K562 (cell line): ENCODE data around the gene LZTR1. TPM values are rescaled to one million over a fixed set of nuclear protein-coding genes. Genes with fewer than 3 reads are reported as not detected.
A peak's percentile ranks its signal among the peaks of the same experiment; 100 is the strongest.

Experiments used
- ASH1L ChIP-seq: fragments of 450-650 bp; IDR thresholded peaks from 2 replicates; pipeline ENCODE4 v1.6.1; 2018; ENCODE audit warnings: borderline replicate concordance, mild to moderate bottlenecking, low read depth; ENCODE audit not compliant: partially characterized antibody
- BCOR ChIP-seq: fragments of 450-650 bp; IDR thresholded peaks from 2 replicates; pipeline ENCODE4 v1.6.1; 2016
- C11orf30 ChIP-seq: fragments of 450-650 bp; IDR thresholded peaks from 2 replicates; pipeline ENCODE4 v1.6.1; 2016; ENCODE audit warnings: low read depth, mild to moderate bottlenecking
- CBFB ChIP-seq: sonication (generic); formaldehyde crosslinking; IDR thresholded peaks from 2 replicates; pipeline ENCODE4 v1.4.0; 2020; ENCODE audit warnings: mild to moderate bottlenecking, missing genetic modification reagents
- FOXP4 ChIP-seq: sonication (generic); formaldehyde crosslinking; IDR thresholded peaks from 2 replicates; pipeline ENCODE4 v1.8.0; 2022; ENCODE audit warnings: mild to moderate bottlenecking, missing genetic modification reagents, borderline replicate concordance
- HNRNPH1 ChIP-seq: fragments of 200-400 bp; formaldehyde crosslinking; optimal IDR thresholded peaks from 2 replicates; pipeline ENCODE3; 2017; ENCODE audit warnings: low read depth, mild to moderate bottlenecking, low read length, moderate library complexity
- HNRNPLL ChIP-seq: fragments of 200-400 bp; formaldehyde crosslinking; IDR thresholded peaks from 2 replicates; pipeline ENCODE4 v1.6.1; 2017; ENCODE audit warnings: low read length, low read depth, mild to moderate bottlenecking; ENCODE audit not compliant: poor library complexity, severe bottlenecking
- KLF16 ChIP-seq: IDR thresholded peaks from 2 replicates; pipeline ENCODE4 v1.6.1; 2016; ENCODE audit warnings: antibody characterized with exemption
- MEF2D ChIP-seq: conservative IDR thresholded peaks from 2 replicates; pipeline ENCODE4 v1.6.1; 2016; ENCODE audit warnings: low read depth, missing genetic modification characterization, missing compliant biosample characterization
- OTX1 ChIP-seq: fragments of 450-650 bp; formaldehyde crosslinking; IDR thresholded peaks from 2 replicates; pipeline ENCODE4 v1.4.0; 2022; ENCODE audit warnings: mild to moderate bottlenecking
- PHF21A ChIP-seq: fragments of 450-650 bp; IDR thresholded peaks from 2 replicates; pipeline ENCODE4 v1.6.1; 2017; ENCODE audit warnings: low read depth, borderline replicate concordance
- PYGO2 ChIP-seq: fragments of 450-650 bp; IDR thresholded peaks from 2 replicates; pipeline ENCODE4 v1.6.1; 2016; ENCODE audit warnings: mild to moderate bottlenecking, missing genetic modification characterization, moderate library complexity, missing compliant biosample characterization
- RBM22 ChIP-seq: fragments of 200-400 bp; formaldehyde crosslinking; IDR thresholded peaks from 2 replicates; pipeline ENCODE4 v1.6.1; 2018; ENCODE audit warnings: low read length, low read depth; ENCODE audit not compliant: poor library complexity, severe bottlenecking
- SIRT6 ChIP-seq: IDR thresholded peaks from one replicate; pipeline ENCODE4 v1.6.1; 2012; ENCODE audit warnings: low read depth, mild to moderate bottlenecking, control low read depth, inconsistent platforms, low read length, moderate library complexity
- SMARCA5 ChIP-seq: fragments of 450-650 bp; IDR thresholded peaks from 2 replicates; pipeline ENCODE4 v1.6.1; 2016
- SUPT5H ChIP-seq: fragments of 450-650 bp; IDR thresholded peaks from 2 replicates; pipeline ENCODE4 v1.6.1; 2016
- TOE1 ChIP-seq, 2 experiments: fragments of 450-650 bp in 1 of 2; sonication (generic) in 1 of 2; formaldehyde crosslinking in 1 of 2; IDR thresholded peaks; 2 replicates each; pipeline versions ENCODE4 v1.7.1 to v1.8.0; 2016 to 2022; ENCODE audit warnings: borderline replicate concordance in 2 of 2, mild to moderate bottlenecking in 2 of 2, antibody characterized with exemption in 1 of 2, inconsistent platforms in 1 of 2, low read depth in 1 of 2, missing genetic modification reagents in 1 of 2, moderate library complexity in 1 of 2
- ZC3H4 ChIP-seq: sonication (generic); formaldehyde crosslinking; IDR thresholded peaks from 2 replicates; pipeline ENCODE4 v1.9.0; 2021; ENCODE audit warnings: missing genetic modification reagents, borderline replicate concordance
- ZNF3 ChIP-seq: fragments of 250-450 bp; sonication (Bioruptor Pico); IDR thresholded peaks from 2 replicates; pipeline ENCODE4 v1.5.0; 2021; ENCODE audit warnings: mild to moderate bottlenecking, moderate library complexity
- ZNF76 ChIP-seq: fragments of 250-450 bp; sonication (Bioruptor Pico); IDR thresholded peaks from 2 replicates; pipeline ENCODE4 v1.4.0; 2020; ENCODE audit warnings: mild to moderate bottlenecking, moderate library complexity, borderline replicate concordance
- ZNF830 ChIP-seq: fragments of 250-450 bp; sonication (Bioruptor Pico); IDR thresholded peaks from 2 replicates; pipeline ENCODE4 v1.5.0; 2021; ENCODE audit warnings: mild to moderate bottlenecking
- polyA plus RNA-seq, 8 experiments: library from polyadenylated mRNA; depleted of rRNA in 4 of 8; stranded (reverse) in 5 of 8; unstranded in 3 of 8; fragments of >200 nt; fragmentation: Nextera tagmentation in 2 of 8; fragmentation: Illumina TruSeq in 1 of 8; extraction: Ambion mirVana in 2 of 8; extraction: Trizol in 1 of 8; gene quantifications; 2 replicates each; pipeline versions ENCODE4 v1.2.1 to v1.2.3, GENCODE V29; 2011 to 2014; ENCODE audit warnings: inconsistent platforms in 1 of 8, missing spikeins in 1 of 8
- total RNA-seq, 7 experiments: library from RNA; depleted of rRNA in 6 of 7; stranded (reverse); fragments of >200 nt in 6 of 7; fragmentation: Illumina TruSeq in 2 of 7; extraction: Trizol in 2 of 7; gene quantifications; 2 replicates each; pipeline versions ENCODE4 v1.2.1 to v1.2.3, GENCODE V29; 2011 to 2021; ENCODE audit warnings: low replicate concordance in 1 of 7
- TF ChIP-seq, protein P1 (sequence below): fragments of 250-450 bp; sonication (Bioruptor Pico); IDR thresholded peaks from 2 replicates; pipeline ENCODE4 v1.8.0; 2021; ENCODE audit warnings: moderate library complexity, mild to moderate bottlenecking, inconsistent platforms
- TF ChIP-seq, protein P2 (sequence below): sonication (generic); formaldehyde crosslinking; IDR thresholded peaks from 2 replicates; pipeline ENCODE4 v1.8.0; 2022; ENCODE audit warnings: mild to moderate bottlenecking, missing genetic modification reagents
- TF ChIP-seq, protein P3 (sequence below), 2 experiments: fragments of 200-800 bp in 1 of 2; sonication (Bioruptor generic) in 1 of 2; sonication (generic) in 1 of 2; formaldehyde crosslinking in 1 of 2; IDR thresholded peaks in 1 of 2; conservative IDR thresholded peaks in 1 of 2; 2 replicates each; pipeline versions ENCODE4 v1.5.0 to v1.6.1; 2016 to 2020; ENCODE audit warnings: missing compliant biosample characterization in 1 of 2, missing genetic modification characterization in 1 of 2, missing genetic modification reagents in 1 of 2

LZTR1 gene
- total and polyA plus RNA-seq, 9 of the 15 experiments (the other 6 are each of a cell fraction or from before 2014, with no cell fraction given), result 2.2 to 135 (median 63.0) TPM

DNA sequence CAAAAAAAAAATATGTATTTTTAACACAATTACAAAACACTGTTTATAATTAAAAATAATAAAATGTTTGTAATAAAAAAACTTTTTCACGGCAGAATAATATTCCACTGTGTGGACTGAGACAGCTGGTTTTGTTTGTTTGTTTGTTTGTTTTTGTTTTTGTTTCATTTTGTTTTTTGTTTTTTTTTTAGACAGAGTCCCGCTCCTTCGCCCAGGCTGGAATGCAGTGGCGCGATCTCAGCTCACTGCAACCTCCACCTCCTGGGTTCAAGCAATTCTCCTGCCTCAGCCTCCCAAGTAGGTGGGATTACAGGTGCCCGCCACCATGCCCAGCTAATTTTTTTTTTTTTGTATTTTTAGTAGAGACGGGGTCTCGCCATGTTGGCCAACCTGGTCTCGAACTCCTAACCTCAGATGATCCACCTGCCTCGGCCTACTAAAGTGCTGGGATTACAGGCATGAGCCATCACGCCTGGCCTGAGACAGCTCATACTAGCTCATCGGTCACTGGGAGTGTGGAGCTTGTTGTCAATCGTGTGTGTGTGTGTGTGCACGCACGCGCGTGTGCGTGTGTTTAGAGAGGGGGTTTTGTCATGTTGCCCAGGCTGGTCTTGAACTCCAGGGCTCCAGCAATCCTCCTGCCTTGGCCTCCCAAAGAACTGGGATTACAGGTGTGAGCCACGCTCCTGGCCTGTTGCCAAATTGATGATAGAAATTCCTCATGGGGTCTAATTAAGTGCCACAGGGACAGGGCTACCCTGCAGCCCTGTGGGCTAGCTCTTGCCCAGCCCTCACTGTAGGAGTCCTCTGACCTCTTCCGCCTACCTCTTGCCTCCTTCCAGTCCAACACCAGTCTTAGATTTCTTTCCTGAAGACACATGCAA is 22.3 kb upstream of the LZTR1 start (continued):
- TF ChIP-seq TOE1 (IDR thresholded peaks at IDR 0.05; ENCODE audit: borderline replicate concordance) (no peak), TOE1 (CRISPR knock-in tag; IDR thresholded peaks at IDR 0.05; ENCODE audit: borderline replicate concordance, low read depth) (no peak), HNRNPLL (no peak), HNRNPH1 (no peak), OTX1 (CRISPR knock-in tag) (peak; percentile 43; the same call in 1 of the 2 replicates), SUPT5H (no peak), MEF2D (no peak), RBM22 (no peak), CBFB (CRISPR knock-in tag) (0 out of 2 replicates have a peak, but pooled peaks have one; percentile 44), KLF16 (no peak), ASH1L (no peak), SMARCA5 (peak; percentile 54; the same call in 1 of the 2 replicates), BCOR (peak; percentile 75), ZNF830 (no peak), FOXP4 (CRISPR knock-in tag) (0 out of 2 replicates have a peak, but pooled peaks have one; percentile 42), SIRT6 (no peak), PHF21A (0 out of 2 replicates have a peak, but pooled peaks have one; percentile 4), C11orf30 (no peak), ZC3H4 (CRISPR knock-in tag) (peak; percentile 88), PYGO2 (tag) (no peak), ZNF76 (no peak), ZNF3 (CRISPR knock-in tag) (no peak)
- TF ChIP-seq, protein P1, sequence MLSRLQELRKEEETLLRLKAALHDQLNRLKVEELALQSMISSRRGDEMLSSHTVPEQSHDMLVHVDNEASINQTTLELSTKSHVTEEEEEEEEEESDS, result no peak
- TF ChIP-seq, protein P2, sequence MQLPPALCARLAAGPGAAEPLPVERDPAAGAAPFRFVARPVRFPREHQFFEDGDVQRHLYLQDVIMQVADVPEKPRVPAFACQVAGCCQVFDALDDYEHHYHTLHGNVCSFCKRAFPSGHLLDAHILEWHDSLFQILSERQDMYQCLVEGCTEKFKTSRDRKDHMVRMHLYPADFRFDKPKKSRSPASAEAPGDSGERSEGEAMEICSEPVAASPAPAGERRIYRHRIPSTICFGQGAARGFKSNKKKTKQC (CRISPR knock-in tag), result no peak; the same call in 1 of the 2 replicates
- TF ChIP-seq, protein P3, sequence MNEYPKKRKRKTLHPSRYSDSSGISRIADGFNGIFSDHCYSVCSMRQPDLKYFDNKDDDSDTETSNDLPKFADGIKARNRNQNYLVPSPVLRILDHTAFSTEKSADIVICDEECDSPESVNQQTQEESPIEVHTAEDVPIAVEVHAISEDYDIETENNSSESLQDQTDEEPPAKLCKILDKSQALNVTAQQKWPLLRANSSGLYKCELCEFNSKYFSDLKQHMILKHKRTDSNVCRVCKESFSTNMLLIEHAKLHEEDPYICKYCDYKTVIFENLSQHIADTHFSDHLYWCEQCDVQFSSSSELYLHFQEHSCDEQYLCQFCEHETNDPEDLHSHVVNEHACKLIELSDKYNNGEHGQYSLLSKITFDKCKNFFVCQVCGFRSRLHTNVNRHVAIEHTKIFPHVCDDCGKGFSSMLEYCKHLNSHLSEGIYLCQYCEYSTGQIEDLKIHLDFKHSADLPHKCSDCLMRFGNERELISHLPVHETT (CRISPR knock-in tag; conservative IDR thresholded peaks at IDR 0.05 in 1 of 2, IDR thresholded peaks at IDR 0.05 in 1 of 2), result no peak
